GM21390 (cell line): ENCODE results near the gene UGT2B28.
"Not testable (repeated sequence)": the region's sequence is repeated elsewhere in the genome, so short reads cannot be mapped to it uniquely, and the experiment has no call there.

Experiments used
- ATAC-seq: cut with Tn5 transposase; IDR thresholded peaks from one replicate; pipeline ENCODE4 v1.9.1; 2021; ENCODE audit not compliant: unreplicated experiment

The UGT2B28 gene

DNA sequence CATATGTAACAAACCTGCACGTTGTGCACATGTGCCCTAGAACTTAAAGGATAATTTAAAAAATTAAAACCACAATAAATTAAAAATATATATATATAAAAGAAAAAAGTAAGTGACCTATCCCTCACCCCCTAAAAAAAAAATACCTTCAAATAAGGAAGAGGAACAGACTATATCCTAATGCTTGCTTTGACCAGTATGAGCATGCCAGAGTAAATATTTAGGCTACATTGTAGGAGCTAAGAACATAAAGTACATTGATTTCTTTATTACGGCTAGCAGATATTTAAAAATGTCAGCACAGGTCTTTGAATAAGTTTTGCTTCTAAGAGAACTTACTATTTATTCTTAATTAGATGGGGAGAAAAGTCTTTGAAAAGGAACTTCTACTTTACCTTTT is 62.8 kb downstream of the UGT2B28 start:
- ATAC-seq, result not testable (repeated sequence)

DNA sequence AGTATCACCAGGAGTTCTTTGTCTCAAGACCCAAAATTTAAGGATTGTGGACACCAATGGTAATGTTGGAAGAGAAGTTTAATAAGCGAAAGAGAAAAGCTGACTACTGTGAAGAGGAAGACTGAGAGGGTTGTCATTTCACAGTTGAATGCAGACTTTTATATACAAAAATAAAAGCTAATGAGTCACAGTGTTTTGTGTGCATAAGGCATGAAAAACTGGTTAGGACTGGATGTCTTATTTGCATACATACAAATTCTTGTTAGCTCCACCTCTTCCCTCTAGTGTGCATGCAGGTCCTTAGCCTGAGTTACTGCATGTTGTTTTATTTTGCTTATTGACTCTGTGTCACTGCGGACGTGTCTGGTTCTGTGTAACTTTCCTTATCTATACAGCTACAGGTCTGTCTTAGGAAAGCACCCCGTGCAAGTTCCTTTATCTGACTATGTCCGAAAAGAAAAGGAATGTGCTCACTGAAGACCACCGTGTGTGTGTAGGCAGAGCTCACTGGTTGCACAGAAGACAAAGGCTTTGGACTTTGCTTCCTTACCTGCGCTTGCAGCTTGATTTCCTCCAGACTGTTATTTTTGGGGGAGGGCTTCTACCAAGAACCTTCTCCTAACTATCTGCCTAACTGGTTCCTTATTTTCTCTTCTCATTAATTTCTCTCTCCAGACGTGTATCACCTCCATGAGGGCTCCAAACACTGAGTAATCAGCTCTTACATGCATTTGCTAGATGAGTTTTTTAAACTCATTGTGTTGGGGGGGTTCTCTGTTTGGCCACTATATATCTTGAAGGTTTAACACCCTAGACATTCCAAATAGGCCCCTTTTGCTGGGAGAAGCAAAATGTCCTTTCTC is 63.5 kb downstream of the UGT2B28 start:
- not testable (repeated sequence) for ATAC-seq
